Loucy (cell line): ENCODE measurements around the gene FARS2.

ENCODE experiments used
- H2AFZ ChIP-seq: fragments of 200-600 bp; sonication (generic); 2 replicates; pipeline ENCODE4 v1.6.0; 2016; ENCODE audit warnings: antibody characterized with exemption, mild to moderate bottlenecking, low read length, moderate library complexity
- H3F3A ChIP-seq: fragments of 200-600 bp; 2 replicates; pipeline ENCODE4 v1.6.0; 2016; ENCODE audit warnings: antibody characterized with exemption, low read depth, mild to moderate bottlenecking
- H3K27me3 ChIP-seq: fragments of 200-600 bp; sonication (generic); 2 replicates; pipeline ENCODE4 v1.6.1; 2014; ENCODE audit warnings: low read length, mild to moderate bottlenecking; ENCODE audit not compliant: insufficient read depth, poor library complexity, severe bottlenecking
- H3K36me3 ChIP-seq: fragments of 200-600 bp; sonication (generic); 2 replicates; pipeline ENCODE4 v1.6.1; 2016; ENCODE audit warnings: low read length; ENCODE audit not compliant: insufficient read depth
- H3K4me1 ChIP-seq: fragments of 200-600 bp; sonication (generic); 2 replicates; pipeline ENCODE4 v1.5.1; 2014; ENCODE audit warnings: low read length, mild to moderate bottlenecking; ENCODE audit not compliant: insufficient read depth, poor library complexity, severe bottlenecking
- H3K4me2 ChIP-seq: fragments of 200-600 bp; sonication (generic); 2 replicates; pipeline ENCODE4 v1.6.0; 2014; ENCODE audit warnings: antibody characterized with exemption, low read length, low read depth, mild to moderate bottlenecking; ENCODE audit not compliant: poor library complexity, severe bottlenecking
- H3K4me3 ChIP-seq: fragments of 200-600 bp; sonication (generic); 2 replicates; pipeline ENCODE4 v1.5.1; 2014; ENCODE audit warnings: low read length, mild to moderate bottlenecking, mixed read lengths; ENCODE audit not compliant: poor library complexity, severe bottlenecking
- H3K79me2 ChIP-seq: fragments of 200-600 bp; sonication (generic); 2 replicates; pipeline ENCODE4 v1.6.1; 2014; ENCODE audit warnings: low read length; ENCODE audit not compliant: insufficient read depth
- H3K9ac ChIP-seq: fragments of 200-600 bp; sonication (generic); 2 replicates; pipeline ENCODE4 v1.6.0; 2014; ENCODE audit warnings: mild to moderate bottlenecking, low read depth, low read length, moderate library complexity; ENCODE audit not compliant: poor library complexity, severe bottlenecking
- H3K9me2 ChIP-seq: fragments of 200-600 bp; sonication (generic); replicated peaks from 2 replicates; pipeline ENCODE4 v1.6.1; 2016; ENCODE audit warnings: low read depth, low read length, mixed read lengths
- H3K9me3 ChIP-seq: fragments of 200-600 bp; sonication (generic); 2 replicates; pipeline ENCODE4 v1.6.1; 2014; ENCODE audit warnings: mild to moderate bottlenecking, antibody characterized with exemption, low read length, low read depth; ENCODE audit not compliant: insufficient read depth
- H4K20me1 ChIP-seq: fragments of 200-600 bp; sonication (generic); 2 replicates; pipeline ENCODE4 v1.6.0; 2014; ENCODE audit warnings: antibody characterized with exemption, low read length, mild to moderate bottlenecking; ENCODE audit not compliant: insufficient read depth, poor library complexity, severe bottlenecking
- EZH2phosphoT487 ChIP-seq: fragments of 200-600 bp; IDR thresholded peaks from 2 replicates; pipeline ENCODE4 v1.6.1; 2018; ENCODE audit warnings: antibody characterized with exemption, mild to moderate bottlenecking, moderate library complexity, borderline replicate concordance
- TF ChIP-seq, protein P1 (sequence below): fragments of 200-600 bp; sonication (generic); conservative IDR thresholded peaks from 2 replicates; pipeline ENCODE4 v1.5.1; 2014; ENCODE audit warnings: mild to moderate bottlenecking, antibody characterized with exemption, low read length

Gene FARS2

DNA sequence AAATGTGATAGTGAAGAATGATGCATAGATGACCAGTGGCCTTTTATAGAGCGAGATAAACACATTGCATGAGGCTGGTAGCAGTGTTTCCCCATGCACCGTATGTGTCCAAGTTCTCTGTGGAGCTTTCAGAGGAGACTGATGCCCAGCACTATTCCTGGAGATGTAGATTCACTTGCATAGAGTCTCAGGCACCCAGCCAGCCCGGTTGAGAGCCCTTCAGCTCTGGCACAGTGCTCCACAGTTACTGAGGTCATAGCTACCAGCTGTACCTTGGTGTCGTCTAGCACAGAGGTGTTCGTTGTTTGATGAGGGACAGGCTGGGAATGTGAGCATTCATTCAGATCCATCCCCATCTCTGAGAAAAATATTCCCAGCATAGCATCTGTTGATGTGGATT, 328.9 kb downstream of the FARS2 start:
- no peaks in the 10 kb centered on the region for H4K20me1 ChIP-seq
- TF ChIP-seq, protein P1, sequence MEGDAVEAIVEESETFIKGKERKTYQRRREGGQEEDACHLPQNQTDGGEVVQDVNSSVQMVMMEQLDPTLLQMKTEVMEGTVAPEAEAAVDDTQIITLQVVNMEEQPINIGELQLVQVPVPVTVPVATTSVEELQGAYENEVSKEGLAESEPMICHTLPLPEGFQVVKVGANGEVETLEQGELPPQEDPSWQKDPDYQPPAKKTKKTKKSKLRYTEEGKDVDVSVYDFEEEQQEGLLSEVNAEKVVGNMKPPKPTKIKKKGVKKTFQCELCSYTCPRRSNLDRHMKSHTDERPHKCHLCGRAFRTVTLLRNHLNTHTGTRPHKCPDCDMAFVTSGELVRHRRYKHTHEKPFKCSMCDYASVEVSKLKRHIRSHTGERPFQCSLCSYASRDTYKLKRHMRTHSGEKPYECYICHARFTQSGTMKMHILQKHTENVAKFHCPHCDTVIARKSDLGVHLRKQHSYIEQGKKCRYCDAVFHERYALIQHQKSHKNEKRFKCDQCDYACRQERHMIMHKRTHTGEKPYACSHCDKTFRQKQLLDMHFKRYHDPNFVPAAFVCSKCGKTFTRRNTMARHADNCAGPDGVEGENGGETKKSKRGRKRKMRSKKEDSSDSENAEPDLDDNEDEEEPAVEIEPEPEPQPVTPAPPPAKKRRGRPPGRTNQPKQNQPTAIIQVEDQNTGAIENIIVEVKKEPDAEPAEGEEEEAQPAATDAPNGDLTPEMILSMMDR, result no peak
- no peak for TF ChIP-seq EZH2phosphoT487
- no peak overlapping the region for H2AFZ ChIP-seq
- no peaks in the 10 kb centered on the region for H3K4me1 ChIP-seq
- no peak overlapping the region for H3K9ac ChIP-seq
- H3K9me2 ChIP-seq, result no peaks in the 10 kb centered on the region
- H3K27me3 ChIP-seq, result no peaks in the 10 kb centered on the region
- no peaks in the 10 kb centered on the region for H3K36me3 ChIP-seq
- H3K4me2 ChIP-seq, result no peak overlapping the region
- no peak overlapping the region for H3K4me3 ChIP-seq
- no peaks in the 10 kb centered on the region for H3K79me2 ChIP-seq
- H3K9me3 ChIP-seq, result peaks cover 7% of the 10 kb centered on the region; the same call in 1 of the 2 replicates
- no peaks in the 10 kb centered on the region for H3F3A ChIP-seq

DNA sequence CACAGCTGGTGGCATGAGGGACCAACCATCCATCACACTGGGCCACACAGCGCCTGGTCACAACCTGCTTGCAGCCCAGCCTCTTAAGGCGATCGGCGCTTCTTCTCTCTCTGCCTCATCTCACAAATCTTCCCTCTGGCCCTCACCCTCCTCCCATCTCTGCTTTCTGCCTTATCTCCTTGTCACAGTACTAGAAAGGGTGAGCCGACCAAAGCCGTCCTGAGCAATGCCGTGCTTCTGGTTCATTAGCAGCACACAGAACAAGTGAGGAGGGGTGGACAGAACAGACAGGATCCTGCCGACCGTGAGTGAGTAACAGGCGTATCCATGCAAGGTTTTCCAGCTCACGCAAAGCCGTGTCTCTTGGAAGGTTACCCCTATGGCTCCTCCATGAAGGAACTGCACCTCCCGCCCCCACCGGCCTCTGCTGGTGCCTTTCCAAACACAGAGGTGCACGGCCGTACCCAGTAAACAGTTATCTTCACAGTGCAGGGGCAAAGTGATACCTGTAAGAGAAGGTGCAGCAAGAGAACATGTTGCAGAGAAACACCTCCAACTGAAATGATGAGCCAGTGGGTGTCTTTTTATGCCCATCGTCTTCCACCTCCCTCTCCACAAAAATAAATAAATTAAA, 331.7 kb downstream of the FARS2 start:
- Histone ChIP-seq H3K9ac (no peak overlapping the region), H3K4me2 (no peak overlapping the region), H3K36me3 (no peaks in the 10 kb centered on the region), H3F3A (no peaks in the 10 kb centered on the region), H2AFZ (no peak overlapping the region), H3K9me3 (no peaks in the 10 kb centered on the region), H4K20me1 (no peaks in the 10 kb centered on the region), H3K4me3 (no peak overlapping the region), H3K27me3 (no peaks in the 10 kb centered on the region), H3K4me1 (no peaks in the 10 kb centered on the region), H3K79me2 (no peaks in the 10 kb centered on the region), H3K9me2 (no peaks in the 10 kb centered on the region)
- no peak for TF ChIP-seq EZH2phosphoT487
- TF ChIP-seq, protein P1, result no peak

- no peak overlapping the region for H3K4me2 ChIP-seq
- no peaks in the 10 kb centered on the region for H3K27me3 ChIP-seq
- H3K36me3 ChIP-seq, result no peaks in the 10 kb centered on the region
- H4K20me1 ChIP-seq, result no peaks in the 10 kb centered on the region
- no peaks in the 10 kb centered on the region for H3K9me2 ChIP-seq
- H3K9me3 ChIP-seq, result no peaks in the 10 kb centered on the region
- H3K4me3 ChIP-seq, result no peak overlapping the region
- no peaks in the 10 kb centered on the region for H3F3A ChIP-seq
- TF ChIP-seq EZH2phosphoT487, result no peak
- TF ChIP-seq, protein P1, result no peak
- H3K4me1 ChIP-seq, result no peaks in the 10 kb centered on the region
- H3K79me2 ChIP-seq, result no peaks in the 10 kb centered on the region
- no peak overlapping the region for H3K9ac ChIP-seq
- H2AFZ ChIP-seq, result no peak overlapping the region
Observed at GRCh38 chr6:5595184-5595583, 333.9 kb downstream of the FARS2 start.
